ENCODE measurements around the gene IL7R.

Gene IL7R

DNA sequence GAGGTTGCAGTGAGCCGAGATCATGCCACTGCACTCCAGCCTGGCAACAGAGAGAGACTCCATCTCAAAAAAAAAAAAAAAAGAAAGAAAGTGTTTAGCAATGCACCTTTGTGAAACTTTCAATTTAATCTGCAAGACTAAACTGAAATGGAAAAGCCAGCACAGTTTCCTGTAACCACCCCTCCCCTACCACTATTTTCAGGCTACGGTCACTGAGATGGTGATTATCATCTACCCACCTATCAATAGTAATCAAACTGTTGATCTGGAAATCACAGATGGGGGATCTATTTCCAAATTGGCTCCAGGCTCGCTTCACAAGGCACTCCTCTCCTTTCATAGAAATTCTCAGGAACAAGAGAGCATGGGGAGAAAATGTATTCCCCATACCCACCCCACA is 30.6 kb upstream of the IL7R start:
- in situ Hi-C loops (cut with MboI; ENCODE audit: low pct_unique_long_range_greater_than_20kb, low sequenced_read_pairs, unreplicated experiment): no loop called here
- TF ChIP-seq, protein P1, sequence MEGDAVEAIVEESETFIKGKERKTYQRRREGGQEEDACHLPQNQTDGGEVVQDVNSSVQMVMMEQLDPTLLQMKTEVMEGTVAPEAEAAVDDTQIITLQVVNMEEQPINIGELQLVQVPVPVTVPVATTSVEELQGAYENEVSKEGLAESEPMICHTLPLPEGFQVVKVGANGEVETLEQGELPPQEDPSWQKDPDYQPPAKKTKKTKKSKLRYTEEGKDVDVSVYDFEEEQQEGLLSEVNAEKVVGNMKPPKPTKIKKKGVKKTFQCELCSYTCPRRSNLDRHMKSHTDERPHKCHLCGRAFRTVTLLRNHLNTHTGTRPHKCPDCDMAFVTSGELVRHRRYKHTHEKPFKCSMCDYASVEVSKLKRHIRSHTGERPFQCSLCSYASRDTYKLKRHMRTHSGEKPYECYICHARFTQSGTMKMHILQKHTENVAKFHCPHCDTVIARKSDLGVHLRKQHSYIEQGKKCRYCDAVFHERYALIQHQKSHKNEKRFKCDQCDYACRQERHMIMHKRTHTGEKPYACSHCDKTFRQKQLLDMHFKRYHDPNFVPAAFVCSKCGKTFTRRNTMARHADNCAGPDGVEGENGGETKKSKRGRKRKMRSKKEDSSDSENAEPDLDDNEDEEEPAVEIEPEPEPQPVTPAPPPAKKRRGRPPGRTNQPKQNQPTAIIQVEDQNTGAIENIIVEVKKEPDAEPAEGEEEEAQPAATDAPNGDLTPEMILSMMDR (IDR thresholded peaks at IDR 0.05; ENCODE audit: extremely low read depth, insufficient read depth, missing control alignments): no peak

DNA sequence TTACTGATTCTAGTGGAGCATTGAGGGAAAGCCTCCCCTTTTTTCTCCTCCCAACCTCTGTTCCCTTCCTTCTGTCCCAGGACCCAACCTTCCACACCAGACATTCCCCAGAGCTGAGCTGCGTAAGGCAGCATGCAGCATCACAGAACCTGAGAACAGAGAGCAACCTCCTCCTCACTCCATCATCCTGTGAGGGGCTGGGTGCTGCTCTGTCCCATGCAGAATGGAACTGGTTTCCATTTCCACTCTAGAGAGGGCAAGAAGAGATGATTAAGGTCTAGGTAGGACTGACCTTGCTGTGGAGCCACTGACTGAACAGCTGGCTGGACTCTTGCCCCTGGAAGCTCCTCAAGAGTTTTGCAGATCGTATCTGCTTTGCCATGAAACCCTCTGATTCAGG is 30.1 kb upstream of the IL7R start:
- in situ Hi-C loops (cut with MboI; ENCODE audit: low pct_unique_long_range_greater_than_20kb, low sequenced_read_pairs, unreplicated experiment): no loop called here
- TF ChIP-seq, protein P1 (IDR thresholded peaks at IDR 0.05; ENCODE audit: extremely low read depth, insufficient read depth, missing control alignments): no peak
- no peak for DNase-seq (ENCODE audit: low spot score)

More for the DNA sequence above, 30.6 kb upstream of the IL7R start:
- no peak for DNase-seq (ENCODE audit: low spot score)

DNA sequence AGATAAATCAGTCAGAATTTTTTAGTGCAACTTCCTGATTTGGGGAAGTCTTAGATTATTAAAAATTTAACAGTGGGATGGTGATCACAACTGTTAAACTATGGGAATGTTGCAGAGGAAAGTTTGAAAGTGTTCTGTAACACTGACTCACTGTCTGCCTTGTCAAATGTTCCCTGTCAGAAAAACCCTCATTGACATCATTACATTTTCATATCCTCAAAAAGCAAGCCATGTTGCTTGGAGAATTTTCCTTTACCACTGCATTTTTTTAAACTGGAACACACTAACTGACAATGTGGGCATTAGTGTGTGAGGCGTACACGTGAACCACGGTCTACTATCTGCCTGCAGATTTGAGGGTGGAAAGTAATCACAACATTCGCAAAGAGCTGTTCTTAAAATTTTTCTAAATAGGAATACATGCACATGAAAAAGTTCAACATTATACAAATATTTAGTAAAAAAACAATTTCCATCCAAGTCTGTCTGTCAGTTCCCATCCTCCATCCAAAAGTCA is 28.6 kb upstream of the IL7R start:
- DNase-seq (ENCODE audit: low spot score): no peak
- in situ Hi-C loops (cut with MboI; ENCODE audit: low pct_unique_long_range_greater_than_20kb, low sequenced_read_pairs, unreplicated experiment): no loop called here
- TF ChIP-seq, protein P1 (IDR thresholded peaks at IDR 0.05; ENCODE audit: extremely low read depth, insufficient read depth, missing control alignments): no peak

DNA sequence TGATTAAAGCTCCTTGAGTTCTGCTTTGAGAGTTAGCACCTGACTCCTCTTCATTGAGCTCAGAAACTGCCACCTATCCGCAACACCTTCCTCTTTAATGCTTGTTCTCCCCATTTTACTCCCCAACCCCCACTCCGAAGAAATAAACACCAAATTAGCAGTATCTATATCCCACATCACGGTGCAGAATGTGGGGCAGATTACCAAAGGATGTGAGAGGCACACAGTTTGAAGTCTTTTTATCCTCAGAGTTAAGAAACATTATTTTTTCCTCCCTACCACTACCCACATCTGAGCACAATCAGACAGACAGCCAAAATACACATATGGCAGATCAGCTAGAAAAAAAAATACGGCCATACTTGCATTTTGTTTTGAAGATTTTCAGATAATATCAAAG is 26.1 kb upstream of the IL7R start:
- TF ChIP-seq, protein P1 (IDR thresholded peaks at IDR 0.05; ENCODE audit: extremely low read depth, insufficient read depth, missing control alignments): no peak
- DNase-seq (ENCODE audit: low spot score): no peak
- in situ Hi-C loops (cut with MboI; ENCODE audit: low pct_unique_long_range_greater_than_20kb, low sequenced_read_pairs, unreplicated experiment): no loop called here

DNA sequence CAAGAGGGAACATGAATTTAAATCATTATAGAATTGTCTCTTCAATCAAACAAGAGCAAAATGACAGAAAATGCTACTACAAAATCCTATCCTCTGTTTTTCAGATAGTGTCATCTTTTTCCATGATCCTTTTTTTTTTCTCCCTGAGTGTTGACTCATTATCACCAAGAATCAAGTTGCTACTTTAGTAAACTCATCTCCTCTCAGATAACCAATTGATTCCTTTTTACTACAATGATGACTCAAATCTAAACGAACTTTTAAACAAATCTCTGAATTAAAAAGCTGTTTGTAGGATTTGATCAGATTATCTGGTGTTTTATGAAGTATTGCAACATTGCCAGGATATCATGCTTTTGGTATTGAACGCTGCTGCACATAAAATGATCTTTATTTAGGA is 23.9 kb upstream of the IL7R start:
- in situ Hi-C loops (cut with MboI; ENCODE audit: low pct_unique_long_range_greater_than_20kb, low sequenced_read_pairs, unreplicated experiment): no loop called here
- DNase-seq (ENCODE audit: low spot score): no peak
- TF ChIP-seq, protein P1 (IDR thresholded peaks at IDR 0.05; ENCODE audit: extremely low read depth, insufficient read depth, missing control alignments): no peak

DNA sequence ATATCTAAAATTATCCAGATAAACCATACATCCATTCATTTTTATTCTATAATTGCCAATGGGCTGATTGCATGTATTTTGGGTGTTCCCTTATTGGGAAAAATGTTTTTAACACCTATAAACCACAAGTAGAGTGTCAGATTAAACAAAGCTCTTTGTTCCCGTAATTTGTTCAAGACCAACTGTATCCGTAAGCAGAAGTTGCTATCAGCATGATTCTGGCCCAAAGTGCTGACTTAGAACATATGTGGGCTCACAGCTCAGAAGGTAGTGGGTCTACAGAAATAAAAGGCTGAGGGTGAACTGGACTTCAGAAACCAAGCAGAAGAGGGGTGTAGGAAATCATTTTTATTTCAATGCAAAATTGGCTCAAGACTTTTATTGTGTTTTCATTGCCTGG is 23.5 kb upstream of the IL7R start:
- in situ Hi-C loops (cut with MboI; ENCODE audit: low pct_unique_long_range_greater_than_20kb, low sequenced_read_pairs, unreplicated experiment): no loop called here
- DNase-seq (ENCODE audit: low spot score): no peak
- TF ChIP-seq, protein P1 (IDR thresholded peaks at IDR 0.05; ENCODE audit: extremely low read depth, insufficient read depth, missing control alignments): no peak
